ENCODE measurements around the gene SMYD2.

SMYD2 gene

GRCh38 chr1:214341459-214341858 is 60.5 kb downstream of the SMYD2 start:
- TF ChIP-seq CTCF (conservative IDR thresholded peaks at IDR 0.05; ENCODE audit: low read depth): no peak
- ChIA-PET POLR2A (ENCODE audit: low non-redundant PET) (no interaction called here), CTCF (interaction anchor here (0.9 kb wide), 1 partner anchor 10 kb away, joined by 8 read pairs; no protein-coding TSS in a partner anchor)
- H3K27ac ChIP-seq: no peak overlapping the region
- DNase-seq (ENCODE audit: low spot score): no peak

- ChIA-PET CTCF (no interaction called here), POLR2A (ENCODE audit: low non-redundant PET) (no interaction called here)
- no peak overlapping the region for H3K27ac ChIP-seq
- no peak for TF ChIP-seq CTCF (conservative IDR thresholded peaks at IDR 0.05; ENCODE audit: low read depth)
- no peak for DNase-seq (ENCODE audit: low spot score)
These were observed 61.0 kb downstream of the SMYD2 start for GRCh38 chr1:214341932-214342331.

- no peak overlapping the region for H3K27ac ChIP-seq
- no peak for DNase-seq (ENCODE audit: low spot score)
- CTCF ChIA-PET: no interaction called here
- no peak for TF ChIP-seq CTCF (conservative IDR thresholded peaks at IDR 0.05; ENCODE audit: low read depth)
- POLR2A ChIA-PET (ENCODE audit: low non-redundant PET): no interaction called here
These were observed 61.6 kb downstream of the SMYD2 start for GRCh38 chr1:214342525-214342924.

GRCh38 chr1:214344897-214345296 is 63.9 kb downstream of the SMYD2 start:
- CTCF ChIA-PET: interaction anchor here (0.5 to 1.6 kb wide), 5 partner anchors 14 to 283 kb away, joined by 3 to 6 read pairs (median 4); no protein-coding TSS in a partner anchor
- no peak for TF ChIP-seq CTCF (conservative IDR thresholded peaks at IDR 0.05; ENCODE audit: low read depth)

GRCh38 chr1:214349008-214349407 is 68.0 kb downstream of the SMYD2 start:
- no peak for DNase-seq (ENCODE audit: low spot score)
- CTCF ChIA-PET: no interaction called here
- H3K27ac ChIP-seq: no peak overlapping the region
- POLR2A ChIA-PET (ENCODE audit: low non-redundant PET): no interaction called here
- no peak for TF ChIP-seq CTCF (conservative IDR thresholded peaks at IDR 0.05; ENCODE audit: low read depth)

More at GRCh38 chr1:214344897-214345296, 63.9 kb downstream of the SMYD2 start:
- POLR2A ChIA-PET (ENCODE audit: low non-redundant PET): interaction anchor here (0.6 kb wide), 1 partner anchor 64 kb away, joined by 3 read pairs; the partner anchor contains the start of gene SMYD2
- H3K27ac ChIP-seq: no peak overlapping the region
- DNase-seq (ENCODE audit: low spot score): no peak

- ChIA-PET CTCF (no interaction called here), POLR2A (ENCODE audit: low non-redundant PET) (interaction anchor here (0.7 kb wide), 1 partner anchor 22 kb away, joined by 7 read pairs; no protein-coding TSS in a partner anchor)
- no peak for DNase-seq (ENCODE audit: low spot score)
- no peak overlapping the region for H3K27ac ChIP-seq
- no peak for TF ChIP-seq CTCF (conservative IDR thresholded peaks at IDR 0.05; ENCODE audit: low read depth)
These were observed 68.8 kb downstream of the SMYD2 start for GRCh38 chr1:214349781-214350180.

Measured in RWPE1 (cell line).